Measurements from ENCODE around the gene P2RX7.

The P2RX7 gene

DNA sequence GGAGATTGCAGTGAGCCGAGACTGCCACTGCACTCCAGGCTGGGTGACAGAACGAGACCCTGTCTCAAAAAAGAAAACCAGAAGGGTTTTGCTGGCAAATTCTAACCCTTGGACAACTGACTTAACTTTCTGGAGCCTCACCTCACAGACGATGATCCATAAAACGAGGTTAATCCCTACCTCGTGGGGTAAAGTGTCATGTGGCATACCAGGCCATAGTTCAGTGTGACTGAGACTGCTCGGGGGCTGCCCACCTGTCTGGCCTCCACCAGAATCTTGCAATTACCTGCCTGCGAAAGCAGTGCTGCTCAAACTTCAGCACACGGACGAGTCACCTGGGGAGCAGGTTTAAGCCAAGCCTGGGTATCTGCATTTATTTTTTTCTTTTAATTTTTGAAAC lies 104.1 kb downstream of the P2RX7 start:
- H2AFZ ChIP-seq (ENCODE audit: low read depth, low read length, severe bottlenecking) = no peak overlapping the region
- TF ChIP-seq EZH2phosphoT487 (conservative IDR thresholded peaks at IDR 0.05; ENCODE audit: low read length) = no peak
- TF ChIP-seq, protein P1, sequence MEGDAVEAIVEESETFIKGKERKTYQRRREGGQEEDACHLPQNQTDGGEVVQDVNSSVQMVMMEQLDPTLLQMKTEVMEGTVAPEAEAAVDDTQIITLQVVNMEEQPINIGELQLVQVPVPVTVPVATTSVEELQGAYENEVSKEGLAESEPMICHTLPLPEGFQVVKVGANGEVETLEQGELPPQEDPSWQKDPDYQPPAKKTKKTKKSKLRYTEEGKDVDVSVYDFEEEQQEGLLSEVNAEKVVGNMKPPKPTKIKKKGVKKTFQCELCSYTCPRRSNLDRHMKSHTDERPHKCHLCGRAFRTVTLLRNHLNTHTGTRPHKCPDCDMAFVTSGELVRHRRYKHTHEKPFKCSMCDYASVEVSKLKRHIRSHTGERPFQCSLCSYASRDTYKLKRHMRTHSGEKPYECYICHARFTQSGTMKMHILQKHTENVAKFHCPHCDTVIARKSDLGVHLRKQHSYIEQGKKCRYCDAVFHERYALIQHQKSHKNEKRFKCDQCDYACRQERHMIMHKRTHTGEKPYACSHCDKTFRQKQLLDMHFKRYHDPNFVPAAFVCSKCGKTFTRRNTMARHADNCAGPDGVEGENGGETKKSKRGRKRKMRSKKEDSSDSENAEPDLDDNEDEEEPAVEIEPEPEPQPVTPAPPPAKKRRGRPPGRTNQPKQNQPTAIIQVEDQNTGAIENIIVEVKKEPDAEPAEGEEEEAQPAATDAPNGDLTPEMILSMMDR (IDR thresholded peaks at IDR 0.05; ENCODE audit: insufficient read depth, low read length, poor library complexity, severe bottlenecking) = no peak
- H3F3A ChIP-seq (ENCODE audit: insufficient read depth) = no peaks in the 10 kb centered on the region
- H3K27ac ChIP-seq (ENCODE audit: low read depth, low read length) = no peak overlapping the region
- H3K4me2 ChIP-seq (ENCODE audit: low read depth, low read length, poor library complexity, severe bottlenecking) = no peak overlapping the region
- no peaks in the 10 kb centered on the region for H4K20me1 ChIP-seq (ENCODE audit: low read depth, low read length)
- no peaks in the 10 kb centered on the region for H3K9me3 ChIP-seq (ENCODE audit: insufficient read depth, low read length)
- no peak overlapping the region for H3K4me3 ChIP-seq (ENCODE audit: insufficient read depth, low read length, poor library complexity, severe bottlenecking)
- no peaks in the 10 kb centered on the region for H3K36me3 ChIP-seq (ENCODE audit: low read length)
- no peaks in the 10 kb centered on the region for H3K79me2 ChIP-seq (ENCODE audit: insufficient read depth, low read length)
- no peak overlapping the region for H3K9ac ChIP-seq (ENCODE audit: low read length)
- no peaks in the 10 kb centered on the region for H3K9me2 ChIP-seq (replicated peaks; ENCODE audit: insufficient read depth, low read length)
- no peaks in the 10 kb centered on the region for H3K27me3 ChIP-seq (ENCODE audit: low read length)

DNA sequence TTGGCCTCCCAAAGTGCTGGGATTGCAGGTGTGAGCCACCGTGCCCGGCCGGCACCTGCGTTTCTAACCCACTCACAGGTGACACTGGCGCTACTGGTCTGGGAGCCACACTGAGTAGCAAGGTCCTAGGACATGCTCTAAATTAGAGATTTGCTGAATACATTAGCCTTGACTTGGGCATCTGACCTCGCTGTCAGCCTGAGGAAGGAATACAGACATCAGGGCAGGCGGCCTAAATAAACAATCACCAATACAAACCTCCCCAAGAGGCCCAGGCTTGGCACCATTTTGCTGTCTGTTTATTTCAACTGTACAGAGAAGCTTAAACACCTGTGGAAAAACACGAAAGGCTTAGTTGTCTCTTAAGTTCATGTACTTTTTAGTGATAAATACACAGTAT lies 104.7 kb downstream of the P2RX7 start:
- Histone ChIP-seq H3K4me3 (ENCODE audit: insufficient read depth, low read length, poor library complexity, severe bottlenecking) (no peak overlapping the region), H3K4me2 (ENCODE audit: low read depth, low read length, poor library complexity, severe bottlenecking) (no peak overlapping the region), H3K9me3 (ENCODE audit: insufficient read depth, low read length) (no peaks in the 10 kb centered on the region), H3K9ac (ENCODE audit: low read length) (no peak overlapping the region), H3K79me2 (ENCODE audit: insufficient read depth, low read length) (no peaks in the 10 kb centered on the region), H3K9me2 (replicated peaks; ENCODE audit: insufficient read depth, low read length) (no peaks in the 10 kb centered on the region), H3F3A (ENCODE audit: insufficient read depth) (no peaks in the 10 kb centered on the region), H2AFZ (ENCODE audit: low read depth, low read length, severe bottlenecking) (no peak overlapping the region), H3K27me3 (ENCODE audit: low read length) (no peaks in the 10 kb centered on the region), H4K20me1 (ENCODE audit: low read depth, low read length) (no peaks in the 10 kb centered on the region), H3K27ac (ENCODE audit: low read depth, low read length) (no peak overlapping the region), H3K36me3 (ENCODE audit: low read length) (no peaks in the 10 kb centered on the region)
- TF ChIP-seq, protein P1 (IDR thresholded peaks at IDR 0.05; ENCODE audit: insufficient read depth, low read length, poor library complexity, severe bottlenecking) = no peak
- no peak for TF ChIP-seq EZH2phosphoT487 (conservative IDR thresholded peaks at IDR 0.05; ENCODE audit: low read length)
